ENCODE data around the gene SMAP1. TPM values are rescaled to one million over a fixed set of nuclear protein-coding genes. Genes with fewer than 3 reads are reported as not detected.
A peak's percentile ranks its signal among the peaks of the same experiment; 100 is the strongest.

The SMAP1 gene
- 10 to 100 TPM; 23.6 to 24.2 TPM for total RNA-seq

- DNase-seq, result peak; percentile 96
- Mint-ChIP-seq H3K36me3 (no peaks in the 10 kb centered on the region), H3K4me3 (peak within 1 kb of the TSS; percentile 90), H3K27ac (peak within 1 kb of the TSS; percentile 88), H3K9me3 (no peaks in the 10 kb centered on the region), H3K27me3 (no peaks in the 10 kb centered on the region), H3K4me1 (ENCODE audit: low read depth) (peaks cover 54% of the 10 kb centered on the region)
- CTCF ChIA-PET, result interaction anchor here (0.6 to 2.9 kb wide), 11 partner anchors 12 to 620 kb away, joined by 3 to 19 read pairs (median 3); partner anchors contain the start of gene SDHAF4
- intact Hi-C loops (cut with micrococcal nuclease), result loop anchor here (1.0 to 5.0 kb wide), 5 partner anchors 17 to 871 kb away; partner anchors contain the start of genes FAM135A, LMBRD1, OGFRL1 and SDHAF4
- POLR2A ChIA-PET, result interaction anchor here (0.8 to 3.0 kb wide), 7 partner anchors 16 to 288 kb away, joined by 3 to 14 read pairs (median 4); partner anchors contain the start of genes FAM135A and SDHAF4
These were observed at the start of gene SMAP1 for GRCh38 chr6:70667711-70668498. SMAP1 (plus strand) TSS chr6:70667883; CDS start chr6:70668024, 141 bp downstream.

DNA sequence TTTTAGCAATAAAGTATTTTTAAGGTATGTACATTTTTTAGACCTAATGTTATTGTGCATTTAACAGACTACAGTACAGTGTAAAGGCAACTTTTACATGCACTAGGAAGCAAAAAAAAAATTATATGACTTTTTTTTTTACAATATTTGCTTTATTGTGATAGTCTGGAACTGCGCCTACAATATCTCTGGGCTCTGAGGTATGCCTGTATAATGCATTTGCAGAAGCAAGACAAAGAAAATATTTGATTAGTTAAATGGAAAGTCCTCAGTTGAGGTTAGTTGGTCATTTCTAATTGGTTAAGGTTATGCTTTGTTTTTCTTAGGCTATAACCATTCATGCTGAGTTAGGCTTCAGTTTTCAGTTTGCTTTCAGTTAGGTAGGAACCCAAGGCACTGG lies 46.9 kb upstream of the SMAP1 start:
- H3K36me3 Mint-ChIP-seq, result no peaks in the 10 kb centered on the region
- CTCF ChIA-PET, result no interaction called here
- H3K4me1 Mint-ChIP-seq (ENCODE audit: low read depth), result no peaks in the 10 kb centered on the region
- DNase-seq, result no peak
- intact Hi-C loops (cut with micrococcal nuclease), result no loop called here
- no peaks in the 10 kb centered on the region for H3K27me3 Mint-ChIP-seq
- no peak overlapping the region for H3K4me3 Mint-ChIP-seq
- H3K9me3 Mint-ChIP-seq, result no peaks in the 10 kb centered on the region
- H3K27ac Mint-ChIP-seq, result no peak overlapping the region
- POLR2A ChIA-PET, result no interaction called here

DNA sequence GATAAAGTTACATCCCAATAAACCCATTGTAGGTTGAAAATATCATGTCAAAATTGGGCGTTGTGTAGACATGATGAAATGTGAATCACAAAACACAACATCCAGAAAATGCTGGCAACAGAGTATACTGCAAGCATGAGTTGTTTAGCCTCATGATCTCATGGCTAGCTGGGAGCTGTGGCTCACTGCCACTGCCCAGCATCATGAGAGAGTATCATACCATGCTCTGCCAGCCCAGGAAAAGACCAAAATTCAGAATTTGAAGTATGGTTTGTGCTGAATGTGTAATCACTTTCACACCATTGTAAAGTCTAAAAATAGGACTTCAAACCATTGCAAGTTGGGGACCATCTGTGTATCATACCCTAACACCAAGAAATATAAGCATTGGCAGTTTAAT lies 45.2 kb upstream of the SMAP1 start:
- ChIA-PET CTCF (no interaction called here), POLR2A (no interaction called here)
- Mint-ChIP-seq H3K4me3 (no peak overlapping the region), H3K9me3 (no peaks in the 10 kb centered on the region), H3K27ac (no peak overlapping the region), H3K27me3 (no peaks in the 10 kb centered on the region), H3K36me3 (no peaks in the 10 kb centered on the region), H3K4me1 (ENCODE audit: low read depth) (no peaks in the 10 kb centered on the region)
- intact Hi-C loops (cut with micrococcal nuclease), result no loop called here
- DNase-seq, result no peak

- no peak overlapping the region for H3K4me3 Mint-ChIP-seq
- intact Hi-C loops (cut with micrococcal nuclease), result no loop called here
- ChIA-PET CTCF (no interaction called here), POLR2A (no interaction called here)
- no peak for DNase-seq
- H3K27ac Mint-ChIP-seq, result no peak overlapping the region
- no peaks in the 10 kb centered on the region for H3K4me1 Mint-ChIP-seq (ENCODE audit: low read depth)
- no peaks in the 10 kb centered on the region for H3K9me3 Mint-ChIP-seq
- no peaks in the 10 kb centered on the region for H3K27me3 Mint-ChIP-seq
- no peaks in the 10 kb centered on the region for H3K36me3 Mint-ChIP-seq
These were observed 42.2 kb upstream of the SMAP1 start for GRCh38 chr6:70625436-70625835.

GRCh38 chr6:70627500-70628254 lies 40.0 kb upstream of the SMAP1 start:
- H3K27ac Mint-ChIP-seq, result no peak overlapping the region
- H3K36me3 Mint-ChIP-seq, result no peaks in the 10 kb centered on the region
- H3K27me3 Mint-ChIP-seq, result no peaks in the 10 kb centered on the region
- no peak for DNase-seq
- H3K4me3 Mint-ChIP-seq, result no peak overlapping the region
- no peaks in the 10 kb centered on the region for H3K4me1 Mint-ChIP-seq (ENCODE audit: low read depth)
- CTCF ChIA-PET, result no interaction called here
- no peaks in the 10 kb centered on the region for H3K9me3 Mint-ChIP-seq
- POLR2A ChIA-PET, result no interaction called here
- intact Hi-C loops (cut with micrococcal nuclease), result no loop called here

DNA sequence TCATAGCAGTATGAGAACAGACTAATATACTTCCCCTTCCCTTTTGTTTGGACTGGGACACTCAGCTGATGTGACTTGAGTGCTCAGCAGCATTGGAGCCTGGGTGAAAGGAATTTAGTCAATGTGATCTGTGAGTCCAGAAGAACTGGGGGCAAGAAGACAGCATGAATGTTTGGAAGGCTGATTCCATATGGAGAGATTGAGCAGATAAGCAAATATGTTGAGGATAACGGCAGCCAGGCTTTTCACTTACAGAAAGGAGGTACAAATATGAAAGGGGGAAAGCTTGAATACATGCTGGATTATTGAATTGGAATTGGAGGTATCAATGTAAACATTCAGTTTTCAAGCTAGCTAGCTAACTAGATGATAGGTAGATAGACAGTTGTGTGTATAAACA lies 37.8 kb upstream of the SMAP1 start:
- Mint-ChIP-seq H3K36me3 (no peaks in the 10 kb centered on the region), H3K4me1 (ENCODE audit: low read depth) (peaks cover 6% of the 10 kb centered on the region), H3K27me3 (no peaks in the 10 kb centered on the region), H3K9me3 (no peaks in the 10 kb centered on the region), H3K4me3 (no peak overlapping the region), H3K27ac (no peak overlapping the region)
- POLR2A ChIA-PET, result interaction anchor here (0.7 kb wide), 1 partner anchor 157 kb away, joined by 3 read pairs; no protein-coding TSS in a partner anchor
- CTCF ChIA-PET, result no interaction called here
- intact Hi-C loops (cut with micrococcal nuclease), result no loop called here
- no peak for DNase-seq

DNA sequence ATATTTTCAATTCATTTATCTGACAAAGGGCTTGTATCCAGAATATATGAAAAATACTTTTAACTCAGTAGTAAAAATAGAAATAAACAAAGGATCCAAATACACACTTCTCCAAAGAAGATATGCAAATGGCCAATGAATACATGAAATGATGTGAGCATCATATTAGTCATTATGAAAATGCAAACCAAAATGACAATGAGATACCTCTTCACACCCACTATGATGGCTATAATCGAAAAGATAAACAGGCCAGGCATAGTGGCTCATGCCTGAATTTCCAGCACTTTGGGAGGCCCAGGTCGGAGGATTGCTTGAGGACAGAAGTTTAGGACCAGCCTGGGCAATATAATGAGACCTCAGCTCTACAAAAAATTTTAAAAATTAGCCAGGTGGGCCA lies 33.8 kb upstream of the SMAP1 start:
- POLR2A ChIA-PET, result no interaction called here
- Mint-ChIP-seq H3K4me3 (no peak overlapping the region), H3K27ac (no peak overlapping the region), H3K27me3 (no peaks in the 10 kb centered on the region), H3K4me1 (ENCODE audit: low read depth) (peaks cover 6% of the 10 kb centered on the region), H3K36me3 (no peaks in the 10 kb centered on the region), H3K9me3 (no peaks in the 10 kb centered on the region)
- intact Hi-C loops (cut with micrococcal nuclease), result no loop called here
- CTCF ChIA-PET, result no interaction called here
- DNase-seq, result no peak

DNA sequence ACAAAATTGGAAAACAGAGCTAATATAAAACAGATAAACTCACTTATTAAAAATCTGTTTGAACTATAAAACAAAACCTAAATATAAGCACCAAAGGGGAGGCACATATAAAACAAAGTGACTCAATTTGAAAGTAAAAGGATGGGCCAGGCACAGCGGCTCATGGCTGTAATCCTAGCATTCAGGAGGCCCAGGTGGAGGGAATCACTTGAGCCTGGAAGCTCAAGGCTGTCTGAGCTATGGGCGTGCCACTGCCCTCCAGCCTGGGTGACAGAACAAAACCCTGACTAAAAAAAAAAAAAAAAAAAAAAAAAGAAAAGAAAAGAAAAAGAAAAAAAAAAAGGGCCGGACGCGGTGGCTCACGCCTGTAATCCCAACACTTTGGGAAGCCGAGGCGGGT lies 31.1 kb upstream of the SMAP1 start:
- ChIA-PET POLR2A (no interaction called here), CTCF (interaction anchor here (0.6 kb wide), 1 partner anchor 377 kb away, joined by 3 read pairs; no protein-coding TSS in a partner anchor)
- DNase-seq, result no peak
- Mint-ChIP-seq H3K36me3 (no peaks in the 10 kb centered on the region), H3K4me3 (no peak overlapping the region), H3K9me3 (no peaks in the 10 kb centered on the region), H3K27me3 (no peaks in the 10 kb centered on the region), H3K4me1 (ENCODE audit: low read depth) (peaks cover 6% of the 10 kb centered on the region), H3K27ac (no peak overlapping the region)
- intact Hi-C loops (cut with micrococcal nuclease), result no loop called here

- Mint-ChIP-seq H3K9me3 (no peaks in the 10 kb centered on the region), H3K4me1 (ENCODE audit: low read depth) (peaks cover 5% of the 10 kb centered on the region), H3K27me3 (no peaks in the 10 kb centered on the region), H3K36me3 (no peaks in the 10 kb centered on the region), H3K27ac (no peak overlapping the region), H3K4me3 (no peak overlapping the region)
- intact Hi-C loops (cut with micrococcal nuclease), result no loop called here
- no peak for DNase-seq
- CTCF ChIA-PET, result no interaction called here
- POLR2A ChIA-PET, result no interaction called here
These were observed 29.2 kb upstream of the SMAP1 start for GRCh38 chr6:70638468-70638867.

- POLR2A ChIA-PET, result interaction anchor here (2.9 kb wide), 1 partner anchor 17 kb away, joined by 14 read pairs; the partner anchor contains the start of gene SMAP1
- Mint-ChIP-seq H3K4me3 (no peak overlapping the region), H3K27ac (peak overlapping the region; percentile 46), H3K4me1 (ENCODE audit: low read depth) (peaks cover 25% of the 10 kb centered on the region), H3K36me3 (no peaks in the 10 kb centered on the region), H3K9me3 (no peaks in the 10 kb centered on the region), H3K27me3 (no peaks in the 10 kb centered on the region)
- CTCF ChIA-PET, result no interaction called here
- DNase-seq, result peak; percentile 80
- intact Hi-C loops (cut with micrococcal nuclease), result loop anchor here (1.0 kb wide), 1 partner anchor 16 kb away; the partner anchor contains the start of gene SMAP1
These were observed 16.3 kb upstream of the SMAP1 start for GRCh38 chr6:70651326-70651905.

DNA sequence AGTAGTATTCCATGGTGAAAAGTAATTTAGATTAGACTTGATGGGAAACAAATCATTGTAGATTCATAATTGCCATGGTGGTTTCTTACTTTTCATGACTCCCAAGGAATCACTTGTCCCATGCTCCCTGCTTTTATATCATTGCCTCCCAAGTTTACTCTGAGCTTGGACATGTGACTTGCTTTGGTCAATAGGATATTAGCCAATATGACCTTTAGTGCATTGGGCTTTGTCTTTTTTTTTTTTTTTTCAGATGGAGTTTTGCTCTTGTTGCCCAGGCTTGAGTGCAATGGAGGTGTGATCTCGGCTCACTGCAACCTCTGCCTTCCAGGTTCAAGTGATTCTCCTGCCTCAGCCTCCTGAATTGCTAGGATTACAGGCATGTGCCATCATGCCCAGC lies 15.5 kb upstream of the SMAP1 start:
- no peaks in the 10 kb centered on the region for H3K36me3 Mint-ChIP-seq
- H3K9me3 Mint-ChIP-seq, result no peaks in the 10 kb centered on the region
- no peak overlapping the region for H3K27ac Mint-ChIP-seq
- intact Hi-C loops (cut with micrococcal nuclease), result no loop called here
- H3K4me3 Mint-ChIP-seq, result no peak overlapping the region
- CTCF ChIA-PET, result no interaction called here
- DNase-seq, result no peak
- POLR2A ChIA-PET, result interaction anchor here (2.9 kb wide), 1 partner anchor 16 kb away, joined by 14 read pairs; the partner anchor contains the start of gene SMAP1
- no peaks in the 10 kb centered on the region for H3K27me3 Mint-ChIP-seq
- peaks cover 25% of the 10 kb centered on the region for H3K4me1 Mint-ChIP-seq (ENCODE audit: low read depth)

DNA sequence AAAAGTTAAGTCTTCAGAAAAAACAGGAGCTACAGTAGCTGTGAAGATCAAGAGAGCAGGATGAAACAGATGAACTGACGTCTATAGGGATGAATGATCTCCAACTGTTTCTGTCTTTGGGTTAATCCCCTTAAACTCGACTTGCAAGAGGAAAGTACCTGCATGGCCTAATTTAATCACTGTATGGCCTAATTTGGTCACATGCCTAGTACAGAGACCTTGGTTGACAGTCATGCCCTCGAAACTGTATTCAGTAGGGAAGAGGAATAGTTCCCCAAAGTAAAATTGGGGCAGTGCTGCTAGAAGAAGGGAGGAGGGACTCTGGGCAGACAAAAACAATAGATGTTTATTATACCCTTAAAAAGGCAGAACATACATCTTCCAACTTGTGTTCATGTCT lies 10.0 kb upstream of the SMAP1 start:
- no peaks in the 10 kb centered on the region for H3K27me3 Mint-ChIP-seq
- DNase-seq, result no peak
- no peaks in the 10 kb centered on the region for H3K9me3 Mint-ChIP-seq
- CTCF ChIA-PET, result no interaction called here
- intact Hi-C loops (cut with micrococcal nuclease), result no loop called here
- POLR2A ChIA-PET, result no interaction called here
- H3K4me3 Mint-ChIP-seq, result no peak overlapping the region
- H3K36me3 Mint-ChIP-seq, result no peaks in the 10 kb centered on the region
- H3K4me1 Mint-ChIP-seq (ENCODE audit: low read depth), result no peaks in the 10 kb centered on the region
- H3K27ac Mint-ChIP-seq, result no peak overlapping the region

Data from activated CD4-positive, alpha-beta memory T cell treated with anti-CD3 and anti-CD28 coated beads for 36 hours (primary cell).